HepG2 (cell line): Measurements from ENCODE around the gene ETFB. TPM values are rescaled to one million over a fixed set of nuclear protein-coding genes. Genes with fewer than 3 reads are reported as not detected.

Experiments used
- ASH2L ChIP-seq: fragments of 300-600, 200-600 bp; sonication (generic); IDR thresholded peaks from 2 replicates; pipeline ENCODE4 v1.7.0; 2017; ENCODE audit warnings: low read depth, mild to moderate bottlenecking, moderate library complexity, mixed read lengths, low read length; ENCODE audit not compliant: insufficient read length
- CEBPB ChIP-seq: IDR thresholded peaks from 2 replicates; pipeline ENCODE4 v1.6.1; 2011; ENCODE audit warnings: low read depth, low read length, improper control_type of control experiment, borderline replicate concordance
- ERF ChIP-seq: IDR thresholded peaks from 2 replicates; pipeline ENCODE4 v1.6.1; 2018; ENCODE audit warnings: missing biosample characterization, missing genetic modification reagents
- GPN1 ChIP-seq: sonication (generic); formaldehyde crosslinking; IDR thresholded peaks from 2 replicates; pipeline ENCODE4 v1.5.1; 2020; ENCODE audit warnings: missing genetic modification reagents, borderline replicate concordance
- MLLT10 ChIP-seq: sonication (generic); formaldehyde crosslinking; IDR thresholded peaks from 2 replicates; pipeline ENCODE4 v1.4.0; 2020; ENCODE audit warnings: missing genetic modification reagents
- NBN ChIP-seq: fragments of 450-650 bp; conservative IDR thresholded peaks from 2 replicates; pipeline ENCODE4 v1.6.1; 2017
- SAFB2 ChIP-seq: sonication (generic); formaldehyde crosslinking; IDR thresholded peaks from 2 replicates; pipeline ENCODE4 v1.5.1; 2020; ENCODE audit warnings: missing genetic modification reagents, low read depth, mild to moderate bottlenecking, borderline replicate concordance
- polyA plus RNA-seq, 8 experiments: library from polyadenylated mRNA; depleted of rRNA in 3 of 8; stranded (reverse) in 7 of 8; unstranded in 1 of 8; fragments of >200 nt; fragmentation: Illumina TruSeq in 4 of 8; extraction: Trizol in 4 of 8; gene quantifications; 2 replicates each; pipeline versions ENCODE4 v1.2.1 to v1.2.3, GENCODE V29; 2011 to 2016; ENCODE audit warnings: low read depth in 4 of 8, missing spikeins in 1 of 8, mixed read lengths in 1 of 8; ENCODE audit not compliant: insufficient read depth in 1 of 8
- total RNA-seq, 5 experiments: library from RNA; depleted of rRNA; stranded (reverse); fragments of >200 nt; fragmentation: Illumina TruSeq; extraction: Trizol; gene quantifications; 2 replicates each; pipeline ENCODE4 v1.2.3, GENCODE V29; 2016; ENCODE audit warnings: low read depth in 1 of 5
- TF ChIP-seq, protein P1 (sequence below): sonication (generic); formaldehyde crosslinking; IDR thresholded peaks from 2 replicates; pipeline ENCODE4 v1.5.0; 2020; ENCODE audit warnings: mild to moderate bottlenecking, missing genetic modification reagents, borderline replicate concordance
- TF ChIP-seq, protein P2 (sequence below): sonication (generic); formaldehyde crosslinking; IDR thresholded peaks from 2 replicates; pipeline ENCODE4 v1.8.0; 2022; ENCODE audit warnings: low read depth, missing genetic modification reagents
- TF ChIP-seq, protein P3 (sequence below): sonication (generic); formaldehyde crosslinking; IDR thresholded peaks from 2 replicates; pipeline ENCODE4 v1.8.1; 2023; ENCODE audit warnings: mild to moderate bottlenecking, missing genetic modification reagents
- TF ChIP-seq, protein P4 (sequence below): sonication (generic); formaldehyde crosslinking; IDR thresholded peaks from 2 replicates; pipeline ENCODE4 v1.5.0; 2020; ENCODE audit warnings: mild to moderate bottlenecking, missing genetic modification reagents, borderline replicate concordance

Gene ETFB
- total and polyA plus RNA-seq, 2 of the 13 experiments (the other 11 are each of a cell fraction or from before 2014, with no cell fraction given) = 678 to 1,314 TPM

DNA sequence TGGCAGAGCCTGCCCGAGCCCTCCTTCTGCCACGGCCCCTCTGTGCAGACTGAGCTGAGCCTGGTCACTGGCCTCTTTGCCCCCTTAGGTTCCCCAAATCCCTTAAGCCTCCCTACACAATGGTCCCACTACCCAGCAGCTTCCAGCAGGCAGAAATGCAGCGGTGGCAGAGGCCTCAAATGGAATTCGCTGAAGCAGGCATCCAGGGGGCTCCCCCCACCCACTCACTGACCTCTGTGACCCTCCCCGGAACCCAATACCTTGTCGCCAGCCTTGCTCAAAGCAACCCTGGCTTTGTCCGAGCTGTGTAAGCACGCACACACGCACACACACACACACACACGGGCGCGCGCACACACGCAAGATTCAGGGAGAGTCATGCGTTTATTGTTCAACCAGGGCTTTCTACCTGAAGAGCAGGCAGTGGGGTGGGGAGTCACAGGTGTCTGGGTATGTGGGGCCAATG is 21.8 kb upstream of the ETFB start, which contains the start of gene LIM2 (continued):
- TF ChIP-seq, protein P1, sequence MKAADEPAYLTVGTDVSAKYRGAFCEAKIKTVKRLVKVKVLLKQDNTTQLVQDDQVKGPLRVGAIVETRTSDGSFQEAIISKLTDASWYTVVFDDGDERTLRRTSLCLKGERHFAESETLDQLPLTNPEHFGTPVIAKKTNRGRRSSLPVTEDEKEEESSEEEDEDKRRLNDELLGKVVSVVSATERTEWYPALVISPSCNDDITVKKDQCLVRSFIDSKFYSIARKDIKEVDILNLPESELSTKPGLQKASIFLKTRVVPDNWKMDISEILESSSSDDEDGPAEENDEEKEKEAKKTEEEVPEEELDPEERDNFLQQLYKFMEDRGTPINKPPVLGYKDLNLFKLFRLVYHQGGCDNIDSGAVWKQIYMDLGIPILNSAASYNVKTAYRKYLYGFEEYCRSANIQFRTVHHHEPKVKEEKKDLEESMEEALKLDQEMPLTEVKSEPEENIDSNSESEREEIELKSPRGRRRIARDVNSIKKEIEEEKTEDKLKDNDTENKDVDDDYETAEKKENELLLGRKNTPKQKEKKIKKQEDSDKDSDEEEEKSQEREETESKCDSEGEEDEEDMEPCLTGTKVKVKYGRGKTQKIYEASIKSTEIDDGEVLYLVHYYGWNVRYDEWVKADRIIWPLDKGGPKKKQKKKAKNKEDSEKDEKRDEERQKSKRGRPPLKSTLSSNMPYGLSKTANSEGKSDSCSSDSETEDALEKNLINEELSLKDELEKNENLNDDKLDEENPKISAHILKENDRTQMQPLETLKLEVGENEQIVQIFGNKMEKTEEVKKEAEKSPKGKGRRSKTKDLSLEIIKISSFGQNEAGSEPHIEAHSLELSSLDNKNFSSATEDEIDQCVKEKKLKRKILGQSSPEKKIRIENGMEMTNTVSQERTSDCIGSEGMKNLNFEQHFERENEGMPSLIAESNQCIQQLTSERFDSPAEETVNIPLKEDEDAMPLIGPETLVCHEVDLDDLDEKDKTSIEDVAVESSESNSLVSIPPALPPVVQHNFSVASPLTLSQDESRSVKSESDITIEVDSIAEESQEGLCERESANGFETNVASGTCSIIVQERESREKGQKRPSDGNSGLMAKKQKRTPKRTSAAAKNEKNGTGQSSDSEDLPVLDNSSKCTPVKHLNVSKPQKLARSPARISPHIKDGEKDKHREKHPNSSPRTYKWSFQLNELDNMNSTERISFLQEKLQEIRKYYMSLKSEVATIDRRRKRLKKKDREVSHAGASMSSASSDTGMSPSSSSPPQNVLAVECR (CRISPR knock-in tag) = peak; percentile 50; the same call in 1 of the 2 replicates
- no peak for TF ChIP-seq SAFB2 (CRISPR knock-in tag)
- no peak for TF ChIP-seq NBN
- no peak for TF ChIP-seq ERF (CRISPR knock-in tag)
- TF ChIP-seq, protein P2, sequence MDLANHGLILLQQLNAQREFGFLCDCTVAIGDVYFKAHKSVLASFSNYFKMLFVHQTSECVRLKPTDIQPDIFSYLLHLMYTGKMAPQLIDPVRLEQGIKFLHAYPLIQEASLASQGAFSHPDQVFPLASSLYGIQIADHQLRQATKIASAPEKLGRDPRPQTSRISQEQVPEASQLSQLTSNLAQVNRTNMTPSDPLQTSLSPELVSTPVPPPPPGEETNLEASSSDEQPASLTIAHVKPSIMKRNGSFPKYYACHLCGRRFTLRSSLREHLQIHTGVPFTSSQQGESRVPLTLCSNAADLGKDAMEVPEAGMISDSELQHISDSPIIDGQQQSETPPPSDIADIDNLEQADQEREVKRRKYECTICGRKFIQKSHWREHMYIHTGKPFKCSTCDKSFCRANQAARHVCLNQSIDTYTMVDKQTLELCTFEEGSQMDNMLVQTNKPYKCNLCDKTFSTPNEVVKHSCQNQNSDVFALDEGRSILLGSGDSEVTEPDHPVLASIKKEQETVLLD (CRISPR knock-in tag) = no peak
- TF ChIP-seq ASH2L = no peak
- TF ChIP-seq, protein P3, sequence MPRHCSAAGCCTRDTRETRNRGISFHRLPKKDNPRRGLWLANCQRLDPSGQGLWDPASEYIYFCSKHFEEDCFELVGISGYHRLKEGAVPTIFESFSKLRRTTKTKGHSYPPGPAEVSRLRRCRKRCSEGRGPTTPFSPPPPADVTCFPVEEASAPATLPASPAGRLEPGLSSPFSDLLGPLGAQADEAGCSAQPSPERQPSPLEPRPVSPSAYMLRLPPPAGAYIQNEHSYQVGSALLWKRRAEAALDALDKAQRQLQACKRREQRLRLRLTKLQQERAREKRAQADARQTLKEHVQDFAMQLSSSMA (CRISPR knock-in tag) = no peak
- TF ChIP-seq GPN1 (CRISPR knock-in tag) = no peak
- no peak for TF ChIP-seq CEBPB
- TF ChIP-seq, protein P4, sequence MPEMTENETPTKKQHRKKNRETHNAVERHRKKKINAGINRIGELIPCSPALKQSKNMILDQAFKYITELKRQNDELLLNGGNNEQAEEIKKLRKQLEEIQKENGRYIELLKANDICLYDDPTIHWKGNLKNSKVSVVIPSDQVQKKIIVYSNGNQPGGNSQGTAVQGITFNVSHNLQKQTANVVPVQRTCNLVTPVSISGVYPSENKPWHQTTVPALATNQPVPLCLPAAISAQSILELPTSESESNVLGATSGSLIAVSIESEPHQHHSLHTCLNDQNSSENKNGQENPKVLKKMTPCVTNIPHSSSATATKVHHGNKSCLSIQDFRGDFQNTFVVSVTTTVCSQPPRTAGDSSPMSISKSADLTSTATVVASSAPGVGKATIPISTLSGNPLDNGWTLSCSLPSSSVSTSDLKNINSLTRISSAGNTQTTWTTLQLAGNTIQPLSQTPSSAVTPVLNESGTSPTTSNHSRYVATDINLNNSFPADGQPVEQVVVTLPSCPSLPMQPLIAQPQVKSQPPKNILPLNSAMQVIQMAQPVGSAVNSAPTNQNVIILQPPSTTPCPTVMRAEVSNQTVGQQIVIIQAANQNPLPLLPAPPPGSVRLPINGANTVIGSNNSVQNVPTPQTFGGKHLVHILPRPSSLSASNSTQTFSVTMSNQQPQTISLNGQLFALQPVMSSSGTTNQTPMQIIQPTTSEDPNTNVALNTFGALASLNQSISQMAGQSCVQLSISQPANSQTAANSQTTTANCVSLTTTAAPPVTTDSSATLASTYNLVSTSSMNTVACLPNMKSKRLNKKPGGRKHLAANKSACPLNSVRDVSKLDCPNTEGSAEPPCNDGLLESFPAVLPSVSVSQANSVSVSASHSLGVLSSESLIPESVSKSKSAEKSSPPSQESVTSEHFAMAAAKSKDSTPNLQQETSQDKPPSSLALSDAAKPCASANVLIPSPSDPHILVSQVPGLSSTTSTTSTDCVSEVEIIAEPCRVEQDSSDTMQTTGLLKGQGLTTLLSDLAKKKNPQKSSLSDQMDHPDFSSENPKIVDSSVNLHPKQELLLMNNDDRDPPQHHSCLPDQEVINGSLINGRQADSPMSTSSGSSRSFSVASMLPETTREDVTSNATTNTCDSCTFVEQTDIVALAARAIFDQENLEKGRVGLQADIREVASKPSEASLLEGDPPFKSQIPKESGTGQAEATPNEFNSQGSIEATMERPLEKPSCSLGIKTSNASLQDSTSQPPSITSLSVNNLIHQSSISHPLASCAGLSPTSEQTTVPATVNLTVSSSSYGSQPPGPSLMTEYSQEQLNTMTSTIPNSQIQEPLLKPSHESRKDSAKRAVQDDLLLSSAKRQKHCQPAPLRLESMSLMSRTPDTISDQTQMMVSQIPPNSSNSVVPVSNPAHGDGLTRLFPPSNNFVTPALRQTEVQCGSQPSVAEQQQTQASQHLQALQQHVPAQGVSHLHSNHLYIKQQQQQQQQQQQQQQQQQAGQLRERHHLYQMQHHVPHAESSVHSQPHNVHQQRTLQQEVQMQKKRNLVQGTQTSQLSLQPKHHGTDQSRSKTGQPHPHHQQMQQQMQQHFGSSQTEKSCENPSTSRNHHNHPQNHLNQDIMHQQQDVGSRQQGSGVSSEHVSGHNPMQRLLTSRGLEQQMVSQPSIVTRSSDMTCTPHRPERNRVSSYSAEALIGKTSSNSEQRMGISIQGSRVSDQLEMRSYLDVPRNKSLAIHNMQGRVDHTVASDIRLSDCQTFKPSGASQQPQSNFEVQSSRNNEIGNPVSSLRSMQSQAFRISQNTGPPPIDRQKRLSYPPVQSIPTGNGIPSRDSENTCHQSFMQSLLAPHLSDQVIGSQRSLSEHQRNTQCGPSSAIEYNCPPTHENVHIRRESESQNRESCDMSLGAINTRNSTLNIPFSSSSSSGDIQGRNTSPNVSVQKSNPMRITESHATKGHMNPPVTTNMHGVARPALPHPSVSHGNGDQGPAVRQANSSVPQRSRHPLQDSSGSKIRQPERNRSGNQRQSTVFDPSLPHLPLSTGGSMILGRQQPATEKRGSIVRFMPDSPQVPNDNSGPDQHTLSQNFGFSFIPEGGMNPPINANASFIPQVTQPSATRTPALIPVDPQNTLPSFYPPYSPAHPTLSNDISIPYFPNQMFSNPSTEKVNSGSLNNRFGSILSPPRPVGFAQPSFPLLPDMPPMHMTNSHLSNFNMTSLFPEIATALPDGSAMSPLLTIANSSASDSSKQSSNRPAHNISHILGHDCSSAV (CRISPR knock-in tag) = no peak
- no peak for TF ChIP-seq MLLT10 (CRISPR knock-in tag)
